HG02870 (cell line): Measurements from ENCODE around the gene DOCK8.

Source experiments
- ATAC-seq: cut with Tn5 transposase; IDR thresholded peaks from one replicate; pipeline ENCODE4 v1.9.1; 2021; ENCODE audit warnings: mild to moderate bottlenecking, moderate library complexity; ENCODE audit not compliant: unreplicated experiment

Gene DOCK8

GRCh38 chr9:265209-265870, 50.7 kb downstream of the DOCK8 start:
- ATAC-seq = no peak

DNA sequence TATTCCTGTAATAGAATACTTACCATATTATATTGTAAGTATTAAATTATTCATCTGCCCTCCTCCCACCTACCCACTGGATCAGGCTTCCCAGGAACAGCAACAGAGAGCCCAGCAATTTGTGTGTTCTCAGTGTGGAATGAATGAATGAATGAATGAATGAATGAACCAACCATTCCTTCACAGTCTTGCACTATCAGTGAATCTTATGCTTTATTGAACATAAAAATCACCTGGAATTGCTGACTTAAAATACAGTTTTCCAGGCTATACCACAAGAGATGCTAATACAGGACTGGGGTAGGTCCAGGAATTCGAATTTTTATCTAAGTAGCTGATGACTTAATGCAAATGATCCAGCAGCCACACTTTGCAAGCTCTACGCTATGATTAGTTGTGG, 51.6 kb downstream of the DOCK8 start:
- no peak for ATAC-seq

DNA sequence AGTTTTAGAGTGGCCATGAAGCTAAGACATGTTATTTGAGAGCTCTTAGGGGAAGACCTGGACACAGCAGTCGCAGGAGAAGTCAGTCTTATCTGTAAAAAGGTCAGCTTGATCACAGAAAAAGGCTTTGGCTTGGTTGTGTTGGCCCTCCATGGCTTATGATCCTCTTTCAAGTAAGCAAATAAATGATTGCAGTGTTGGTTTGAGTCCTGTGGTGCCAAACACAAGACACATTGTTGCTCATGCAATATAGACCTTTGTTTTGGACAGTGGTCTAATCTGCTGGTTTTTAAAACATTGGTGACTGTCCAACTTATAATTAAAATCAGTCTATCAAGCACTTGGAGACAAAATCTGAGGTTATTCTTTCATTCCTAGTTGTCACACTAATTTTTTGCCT, 54.0 kb downstream of the DOCK8 start:
- no peak for ATAC-seq

- ATAC-seq = no peak
Observed at GRCh38 chr9:269081-269711, 54.5 kb downstream of the DOCK8 start.

- ATAC-seq = no peak
Observed at GRCh38 chr9:270657-271237, 56.1 kb downstream of the DOCK8 start.

DNA sequence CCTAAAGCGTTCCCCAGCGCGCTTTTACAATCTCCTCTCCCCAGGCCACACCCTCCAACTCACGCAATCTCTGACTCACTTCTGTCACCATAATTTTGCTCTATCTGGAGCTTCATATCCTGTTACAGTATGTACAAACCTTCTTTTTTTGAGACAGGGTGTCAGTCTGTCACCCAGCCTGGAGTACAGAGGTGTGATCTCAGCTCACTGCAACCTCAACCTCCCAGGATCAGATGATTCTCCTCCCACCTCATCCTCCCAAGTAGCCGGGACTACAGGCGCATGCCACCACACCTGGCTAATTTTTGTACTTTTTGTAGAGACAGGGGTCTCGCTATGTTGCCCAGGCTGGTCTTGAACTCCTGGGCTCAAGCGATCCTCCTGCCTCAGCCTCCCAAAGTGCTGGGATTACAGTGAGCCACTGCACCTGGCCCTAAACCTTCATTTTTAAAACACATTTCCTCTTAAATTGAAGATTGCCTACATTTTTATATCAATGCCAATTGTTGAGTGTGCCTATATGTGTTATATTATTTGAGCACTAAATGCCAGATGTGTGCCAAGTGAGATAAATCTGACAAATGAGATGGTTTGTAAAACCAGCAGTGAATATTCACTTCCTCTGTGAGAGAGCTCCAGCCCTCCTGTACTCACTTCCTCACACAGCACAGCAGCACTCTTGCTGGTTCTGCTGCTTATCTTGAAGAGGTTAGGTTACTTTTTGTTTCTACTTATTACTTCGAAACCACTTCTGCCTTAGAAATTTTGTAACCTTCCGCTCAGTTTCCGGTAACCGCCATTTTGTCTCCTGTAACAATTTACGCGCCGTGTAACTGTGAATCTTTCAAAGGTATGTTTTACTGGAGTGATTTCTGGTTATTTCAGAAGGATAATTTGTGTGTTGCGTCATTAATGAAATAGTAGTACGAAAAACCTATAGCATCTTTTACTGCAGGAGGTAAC, 57.9 kb downstream of the DOCK8 start:
- peak; percentile 96 for ATAC-seq

DNA sequence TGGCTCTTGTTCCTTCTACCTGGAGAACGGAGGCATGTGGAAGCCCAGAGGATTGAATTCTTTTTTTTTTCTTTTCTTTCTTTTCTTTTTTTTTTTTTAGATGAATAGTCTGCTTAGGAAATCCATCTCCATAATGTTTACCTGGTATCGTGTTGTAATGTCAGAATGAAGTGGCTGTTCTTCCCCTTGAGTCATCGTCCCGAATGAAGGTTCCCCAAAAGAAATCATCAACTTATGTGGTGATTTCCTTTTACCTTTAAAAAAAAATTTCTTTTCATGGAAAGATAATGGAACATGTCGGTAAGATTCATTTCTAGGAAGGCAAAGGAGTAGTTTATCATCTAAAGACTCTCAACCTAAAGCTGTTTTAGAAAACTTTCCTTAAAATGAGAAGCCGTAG, 59.7 kb downstream of the DOCK8 start:
- no peak for ATAC-seq

DNA sequence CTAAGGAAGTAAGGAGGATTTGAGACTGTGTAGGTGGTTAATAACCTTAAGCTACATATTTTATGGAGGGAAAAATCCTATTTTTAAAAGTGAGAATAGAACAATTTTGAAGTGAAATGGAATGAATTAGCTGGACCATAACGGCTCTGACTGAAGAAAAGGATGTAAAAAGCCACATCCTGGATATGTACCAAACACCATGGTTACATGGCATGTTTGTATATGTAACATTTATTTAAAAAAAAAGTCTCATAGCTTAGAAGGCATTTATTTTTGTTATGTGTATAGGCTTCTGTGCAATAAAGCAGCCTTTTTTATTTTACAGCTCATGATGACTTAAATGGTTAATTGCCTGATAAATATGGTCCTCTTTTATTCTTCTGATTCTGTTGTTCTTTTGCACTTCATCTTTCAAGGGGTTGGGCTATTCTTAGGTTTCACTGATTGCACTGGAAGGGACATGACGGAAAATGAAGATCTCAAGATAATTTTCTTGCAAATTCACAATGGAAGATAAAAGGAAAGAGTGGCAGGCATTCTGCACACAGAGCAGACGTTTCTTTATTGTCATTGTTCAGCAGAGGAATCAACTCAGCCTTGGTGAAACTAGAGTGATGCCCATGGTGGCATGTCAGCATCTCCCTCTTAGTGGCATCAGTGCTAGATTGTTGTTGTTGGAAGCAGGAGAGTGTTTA, 63.1 kb downstream of the DOCK8 start:
- ATAC-seq = no peak

- ATAC-seq = peak; percentile 59
Observed at GRCh38 chr9:278651-279050, 64.0 kb downstream of the DOCK8 start.

- no peak for ATAC-seq
Observed at GRCh38 chr9:279674-280073, 65.0 kb downstream of the DOCK8 start.

DNA sequence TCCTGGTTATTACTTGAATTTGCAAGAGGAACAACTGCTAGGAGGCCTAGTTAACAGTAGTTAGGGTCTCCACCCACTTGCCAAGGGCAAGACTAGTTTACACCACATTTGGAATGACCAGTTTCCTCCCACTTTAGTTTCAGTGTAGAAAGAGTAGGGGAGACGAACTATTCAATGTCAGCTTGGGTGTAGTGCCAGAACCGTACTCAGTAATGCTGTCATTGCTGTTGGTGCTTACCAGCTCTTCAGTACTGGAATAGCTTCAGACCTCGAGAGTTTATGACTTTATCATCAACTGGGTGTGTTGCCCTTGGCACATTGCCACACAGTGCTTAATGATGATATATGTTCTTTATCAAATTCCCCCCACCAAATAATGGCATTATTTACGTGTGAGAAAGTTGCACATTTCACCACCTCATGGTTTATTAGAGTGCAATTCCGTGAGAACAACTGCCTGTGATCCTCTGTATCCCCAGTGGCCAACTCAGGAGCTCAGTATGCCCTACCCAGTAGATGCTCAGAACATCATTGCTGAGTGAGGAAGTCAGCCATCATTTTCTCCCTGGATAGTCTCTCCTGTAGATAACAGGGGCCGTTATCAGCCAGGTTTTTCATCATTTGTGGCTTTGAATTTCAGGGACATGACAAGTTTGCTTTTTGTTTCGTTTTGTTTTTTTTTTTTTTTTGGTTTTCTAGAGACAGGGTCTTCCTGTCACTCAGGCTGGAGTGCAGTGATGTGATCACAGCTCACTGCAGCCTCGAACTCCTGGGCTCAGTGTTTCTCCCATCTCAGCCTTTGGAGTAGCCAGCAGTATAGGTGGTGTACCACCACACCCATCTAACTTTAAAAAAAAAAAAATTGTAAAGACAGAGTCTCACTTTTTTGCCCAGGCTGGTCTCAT, 67.3 kb downstream of the DOCK8 start:
- ATAC-seq = no peak

DNA sequence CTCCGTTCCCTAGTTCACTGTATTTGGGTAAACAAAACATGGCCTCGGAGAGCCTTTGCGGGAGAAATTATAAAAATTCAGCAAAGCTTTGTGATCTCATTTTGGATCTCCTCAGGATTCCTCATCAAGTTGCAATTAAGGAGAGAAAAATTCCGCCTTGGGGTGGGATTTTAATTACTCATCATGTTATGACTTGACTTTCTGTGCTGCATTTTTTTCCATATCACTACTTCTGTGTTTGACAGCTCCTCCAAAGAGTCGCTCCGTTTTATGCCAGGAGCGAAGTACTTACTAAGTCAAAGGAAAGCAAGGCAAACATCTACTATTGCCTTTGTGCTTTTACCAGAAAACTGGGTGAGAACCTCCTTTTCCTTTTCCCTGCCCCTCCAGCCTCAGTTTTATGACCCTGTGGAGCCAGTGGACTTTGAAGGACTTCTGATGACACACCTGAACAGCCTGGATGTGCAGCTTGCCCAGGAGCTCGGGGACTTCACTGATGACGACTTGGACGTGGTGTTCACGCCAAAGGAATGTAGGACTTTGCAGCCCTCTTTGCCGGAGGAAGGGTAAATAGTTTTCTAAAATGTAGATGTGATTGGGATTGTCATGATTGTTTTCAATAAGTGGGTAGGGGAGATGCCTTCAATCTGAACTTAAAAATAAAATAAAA, 71.5 kb downstream of the DOCK8 start:
- ATAC-seq = no peak

DNA sequence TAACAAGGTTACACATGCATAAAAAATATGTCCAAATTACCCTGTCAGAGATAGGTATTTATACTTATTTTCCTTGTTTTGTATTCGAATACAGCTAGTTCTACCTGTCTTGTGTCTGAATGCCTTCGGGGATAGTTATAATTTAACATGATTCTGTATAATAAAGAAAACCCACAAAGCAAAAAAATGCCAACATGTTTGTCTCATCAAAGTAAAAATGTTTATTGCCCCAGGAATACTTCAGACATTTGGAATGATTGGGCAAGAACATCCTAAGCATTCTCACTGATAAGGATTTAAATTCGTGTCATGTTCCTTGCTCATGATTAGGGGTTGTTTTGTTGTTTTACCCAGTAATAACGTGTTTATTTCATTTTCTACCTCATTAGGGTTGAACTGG, 74.5 kb downstream of the DOCK8 start:
- no peak for ATAC-seq

DNA sequence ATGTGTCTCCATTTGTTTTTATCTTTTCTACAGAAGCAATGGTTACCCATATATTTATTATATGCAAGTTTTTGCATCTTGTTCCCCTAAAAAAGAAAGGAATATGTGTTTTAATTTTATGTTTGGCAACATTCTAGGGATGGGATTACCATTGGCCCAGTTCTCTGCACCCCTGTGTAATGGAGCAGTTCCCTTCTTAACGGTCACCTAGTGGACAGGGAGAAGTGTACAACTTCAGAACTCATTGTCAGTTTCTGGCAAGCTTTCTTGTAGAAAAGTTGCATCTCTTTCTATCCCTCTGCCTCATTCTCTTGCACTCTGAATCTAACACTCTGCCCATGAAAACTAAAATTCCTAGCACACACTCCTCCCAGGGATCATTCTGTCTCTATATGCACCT, 78.2 kb downstream of the DOCK8 start:
- ATAC-seq = no peak

- no peak for ATAC-seq
Observed at GRCh38 chr9:295576-295975, 80.9 kb downstream of the DOCK8 start.

- no peak for ATAC-seq
Observed at GRCh38 chr9:296411-296810, 81.7 kb downstream of the DOCK8 start.

DNA sequence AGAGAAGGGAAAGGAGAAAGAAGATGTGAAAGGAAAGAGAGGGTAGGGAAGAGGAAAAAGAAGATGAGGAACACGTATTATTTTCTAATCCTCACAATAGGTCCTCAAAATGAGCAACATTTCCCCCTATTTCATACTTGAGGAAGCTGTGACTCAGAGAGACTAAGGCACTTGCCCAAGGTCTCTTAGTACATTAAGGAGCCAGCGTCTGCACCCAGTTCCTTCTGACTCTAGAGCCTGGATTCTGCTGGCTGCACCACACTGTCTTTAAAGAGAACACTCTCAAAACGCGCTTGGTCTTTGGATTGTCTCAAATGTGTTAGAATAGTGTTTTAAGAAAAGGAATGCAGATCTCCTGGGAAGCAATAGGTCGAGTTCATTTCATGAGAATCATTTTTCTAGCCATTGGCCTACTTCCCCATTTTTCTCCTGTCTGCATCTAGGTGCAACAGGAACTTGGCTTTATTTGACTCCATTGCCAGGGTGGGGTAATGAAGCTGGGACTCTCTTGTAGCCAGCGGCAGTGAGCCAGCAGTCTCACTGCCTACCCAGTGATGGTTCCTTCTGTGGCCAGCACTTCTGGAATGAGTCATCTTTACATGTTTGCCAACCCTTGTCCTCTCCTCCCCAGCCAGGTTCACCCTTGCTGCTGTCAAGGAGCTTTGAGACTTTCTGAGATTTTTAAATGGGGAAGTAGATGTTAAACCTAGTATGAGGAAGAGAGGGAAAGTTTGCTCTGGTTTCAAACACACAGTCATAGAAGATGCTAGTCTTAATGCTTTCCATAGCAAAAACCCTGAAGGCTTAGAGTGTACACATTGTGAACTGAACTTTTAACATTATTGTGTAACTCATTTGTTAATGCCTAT, 82.7 kb downstream of the DOCK8 start:
- ATAC-seq = peak; percentile 89

- ATAC-seq = no peak
Observed at GRCh38 chr9:303502-303901, 88.8 kb downstream of the DOCK8 start.
